NCI-H2107 treated with DMSO at 0.1 percent for 48 hours (cell line): ENCODE measurements around the gene ATP11A.

Experiments
- DNase-seq: peaks from one replicate; lab custom pipeline; 2025; ENCODE audit not compliant: unreplicated experiment; lab: John Stamatoyannopoulos, UW

ATP11A gene

GRCh38 chr13:112756511-112756966 lies 66.7 kb downstream of the ATP11A start:
- no peak for DNase-seq

GRCh38 chr13:112756967-112757758 lies 67.3 kb downstream of the ATP11A start:
- DNase-seq: peak; percentile 37

GRCh38 chr13:112757759-112758086 lies 67.9 kb downstream of the ATP11A start:
- no peak for DNase-seq

GRCh38 chr13:112759053-112759452 lies 69.2 kb downstream of the ATP11A start:
- DNase-seq: no peak

GRCh38 chr13:112759827-112760226 lies 70.0 kb downstream of the ATP11A start:
- no peak for DNase-seq

GRCh38 chr13:112760435-112760834 lies 70.6 kb downstream of the ATP11A start:
- no peak for DNase-seq

GRCh38 chr13:112760931-112761330 lies 71.1 kb downstream of the ATP11A start:
- DNase-seq: no peak

- no peak for DNase-seq
Observed at GRCh38 chr13:112761701-112762689, 72.2 kb downstream of the ATP11A start.

- no peak for DNase-seq
Observed at GRCh38 chr13:112762690-112763080, 72.8 kb downstream of the ATP11A start.

GRCh38 chr13:112764028-112764427 lies 74.2 kb downstream of the ATP11A start:
- DNase-seq: no peak

GRCh38 chr13:112764864-112765561 lies 75.2 kb downstream of the ATP11A start:
- no peak for DNase-seq

GRCh38 chr13:112765731-112766130 lies 75.9 kb downstream of the ATP11A start:
- no peak for DNase-seq

- DNase-seq: no peak
Observed at GRCh38 chr13:112766336-112766735, 76.5 kb downstream of the ATP11A start.

GRCh38 chr13:112767506-112768471 lies 78.0 kb downstream of the ATP11A start:
- DNase-seq: no peak

- no peak for DNase-seq
Observed at GRCh38 chr13:112768795-112769481, 79.1 kb downstream of the ATP11A start.

- DNase-seq: no peak
Observed at GRCh38 chr13:112769615-112770014, 79.8 kb downstream of the ATP11A start.

GRCh38 chr13:112770504-112770903 lies 80.7 kb downstream of the ATP11A start:
- no peak for DNase-seq

GRCh38 chr13:112771139-112771876 lies 81.5 kb downstream of the ATP11A start:
- peak; percentile 43 for DNase-seq
